Keratinocyte (primary cell): ENCODE measurements around the gene RAD51. TPM values are rescaled to one million over a fixed set of nuclear protein-coding genes. Genes with fewer than 3 reads are reported as not detected.

Experiments used
- DNase-seq: peaks from one replicate; pipeline ENCODE4 v3.0.0-alpha.2; 2011; ENCODE audit warnings: low read depth, missing footprints, low spot score
- FAIRE-seq: peaks from 2 replicates; lab custom pipeline; 2011; peaks lifted over from hg19 to GRCh38; lab: Jason Lieb, UNC
- H2AFZ ChIP-seq: 2 replicates; pipeline ENCODE4 v1.6.0; 2012; ENCODE audit warnings: low read length, control low read depth, inconsistent platforms; ENCODE audit not compliant: control insufficient read depth
- H3K27ac ChIP-seq: 2 replicates; pipeline ENCODE4 v1.5.1; 2011; ENCODE audit warnings: low read length; ENCODE audit not compliant: control insufficient read depth, insufficient read depth
- H3K27me3 ChIP-seq: 3 replicates; pipeline ENCODE4 v1.6.0; 2011; ENCODE audit warnings: low read length; ENCODE audit not compliant: control insufficient read depth, insufficient read depth; ENCODE audit errors: extremely low read depth
- H3K36me3 ChIP-seq, 2 experiments: 2 replicates in 1 of 2; 3 replicates in 1 of 2; pipeline ENCODE4 v1.5.1; 2011; ENCODE audit warnings: low read length in 2 of 2, mild to moderate bottlenecking in 1 of 2; ENCODE audit not compliant: control insufficient read depth in 2 of 2, insufficient read depth in 2 of 2; ENCODE audit errors: extremely low read depth in 1 of 2
- H3K4me1 ChIP-seq: 3 replicates; pipeline ENCODE4 v1.5.1; 2011; ENCODE audit warnings: low read length; ENCODE audit not compliant: control insufficient read depth, insufficient read depth; ENCODE audit errors: extremely low read depth
- H3K4me2 ChIP-seq: 3 replicates; pipeline ENCODE4 v1.6.0; 2011; ENCODE audit warnings: low read depth, low read length; ENCODE audit not compliant: control insufficient read depth, insufficient read depth; ENCODE audit errors: extremely low read depth
- H3K4me3 ChIP-seq, 3 experiments: fragments of 200-600 bp in 1 of 3; sonication (generic) in 1 of 3; 2 replicates in 2 of 3; 3 replicates in 1 of 3; pipeline ENCODE4 v1.5.1; 2011 to 2016; ENCODE audit warnings: low read length in 3 of 3, mild to moderate bottlenecking in 3 of 3, control low read depth in 2 of 3, inconsistent platforms in 1 of 3, low read depth in 1 of 3, mixed read lengths in 1 of 3, mixed run types in 1 of 3, moderate library complexity in 1 of 3; ENCODE audit not compliant: control insufficient read depth in 2 of 3, insufficient read depth in 2 of 3; ENCODE audit errors: extremely low read depth in 1 of 3
- H3K79me2 ChIP-seq: 2 replicates; pipeline ENCODE4 v1.6.0; 2012; ENCODE audit warnings: low read length; ENCODE audit not compliant: control insufficient read depth, insufficient read depth
- H3K9ac ChIP-seq: 3 replicates; pipeline ENCODE4 v1.6.0; 2011; ENCODE audit warnings: low read length; ENCODE audit not compliant: control insufficient read depth, insufficient read depth; ENCODE audit errors: extremely low read depth
- H3K9me1 ChIP-seq: 3 replicates; pipeline ENCODE4 v1.6.0; 2011; ENCODE audit warnings: low read length; ENCODE audit not compliant: control insufficient read depth, insufficient read depth; ENCODE audit errors: extremely low read depth
- H3K9me3 ChIP-seq: 2 replicates; pipeline ENCODE4 v1.5.1; 2012; ENCODE audit warnings: low read depth, low read length; ENCODE audit not compliant: control insufficient read depth
- H4K20me1 ChIP-seq: 3 replicates; pipeline ENCODE4 v1.6.0; 2011; ENCODE audit warnings: low read length; ENCODE audit not compliant: control insufficient read depth, insufficient read depth; ENCODE audit errors: extremely low read depth
- CTCF ChIP-seq, 3 experiments: IDR thresholded peaks in 1 of 3; conservative IDR thresholded peaks in 1 of 3; optimal IDR thresholded peaks in 1 of 3; 2 replicates in 2 of 3; 3 replicates in 1 of 3; pipeline versions ENCODE3 to v1.5.1; 2011; ENCODE audit warnings: low read length in 3 of 3, mild to moderate bottlenecking in 3 of 3, moderate library complexity in 2 of 3, control low read depth in 1 of 3, inconsistent platforms in 1 of 3; ENCODE audit not compliant: insufficient read depth in 2 of 3; ENCODE audit errors: extremely low read depth in 1 of 3
- EZH2 ChIP-seq: IDR thresholded peaks from one replicate; pipeline ENCODE4 v1.6.1; 2012; ENCODE audit warnings: inconsistent platforms, mild to moderate bottlenecking, low read length, moderate library complexity
- dilution Hi-C: fragments of 300-500 bp; cut with MboI; formaldehyde crosslinking; loops from one replicate; pipeline ENCODE4 v1.7.0; 2020; ENCODE audit warnings: low sequenced_read_pairs; ENCODE audit not compliant: extremely low pct_ligation_motif_present
- polyA plus RNA-seq, 5 experiments: library from polyadenylated mRNA; depleted of rRNA in 3 of 5; stranded (reverse) in 3 of 5; stranded (forward) in 1 of 5; unstranded in 1 of 5; fragments of >200 nt; gene quantifications; 1 replicate in 1 of 5; 2 replicates in 3 of 5; 3 replicates in 1 of 5; pipeline versions ENCODE4 v1.2.1 to v1.2.3, GENCODE V29; 2011 to 2012; ENCODE audit warnings: missing spikeins in 2 of 5, low read depth in 1 of 5, low replicate concordance in 1 of 5

Gene RAD51
- polyA plus RNA-seq, 1 donor (not counting 4 experiments of a cell fraction or from before 2014, with no cell fraction given): 6.9 TPM

GRCh38 chr15:40697916-40698315, 2.9 kb downstream of the RAD51 start:
- H3K4me3 ChIP-seq: no peak overlapping the region

GRCh38 chr15:40702077-40702476, 7.1 kb downstream of the RAD51 start:
- DNase-seq (no peak), FAIRE-seq (no peak)
- Histone ChIP-seq H3K4me3 (no peak overlapping the region), H3K4me2 (no peak overlapping the region), H3K9me1 (no peaks in the 10 kb centered on the region), H3K27me3 (no peaks in the 10 kb centered on the region), H3K79me2 (peaks cover 2% of the 10 kb centered on the region), H3K9ac (no peak overlapping the region), H4K20me1 (no peaks in the 10 kb centered on the region), H3K4me1 (no peaks in the 10 kb centered on the region), H3K36me3 (peaks cover 4 to 14% of the 10 kb centered on the region in 2 experiments), H3K27ac (no peak overlapping the region), H3K9me3 (no peaks in the 10 kb centered on the region), H2AFZ (no peak overlapping the region)
- TF ChIP-seq CTCF (optimal IDR thresholded peaks at IDR 0.05 in 1 of 3, IDR thresholded peaks at IDR 0.05 in 1 of 3, conservative IDR thresholded peaks at IDR 0.05 in 1 of 3; ENCODE audit: extremely low read depth in 1 of 3, insufficient read depth in 2 of 3, low read length in 3 of 3): no peak
- TF ChIP-seq EZH2: no peak
- dilution Hi-C loops: no loop called here

More at GRCh38 chr15:40697916-40698315, 2.9 kb downstream of the RAD51 start:
- H3K9ac ChIP-seq: no peak overlapping the region
- no peak overlapping the region for H2AFZ ChIP-seq
- H3K36me3 ChIP-seq: peaks cover 4 to 7% of the 10 kb centered on the region in 2 experiments
- H3K79me2 ChIP-seq: peaks cover 25% of the 10 kb centered on the region
- H3K4me1 ChIP-seq: peaks cover 13% of the 10 kb centered on the region
- H3K27me3 ChIP-seq: no peaks in the 10 kb centered on the region
- DNase-seq (no peak), FAIRE-seq (no peak)
- dilution Hi-C loops: no loop called here
- H3K4me2 ChIP-seq: no peak overlapping the region
- TF ChIP-seq CTCF (optimal IDR thresholded peaks at IDR 0.05 in 1 of 3, IDR thresholded peaks at IDR 0.05 in 1 of 3, conservative IDR thresholded peaks at IDR 0.05 in 1 of 3; ENCODE audit: extremely low read depth in 1 of 3, insufficient read depth in 2 of 3, low read length in 3 of 3) (no peak), EZH2 (no peak)
- H4K20me1 ChIP-seq: no peaks in the 10 kb centered on the region
- H3K9me1 ChIP-seq: no peaks in the 10 kb centered on the region
- H3K9me3 ChIP-seq: no peaks in the 10 kb centered on the region
- no peak overlapping the region for H3K27ac ChIP-seq
